GM06990 (cell line): Measurements from ENCODE around the gene KANK4.

ENCODE experiments used
- DNase-seq: peaks from one replicate; pipeline ENCODE4 v3.0.0-alpha.2; 2011; ENCODE audit not compliant: insufficient read length; ENCODE audit errors: extremely low read depth
- H3K27me3 ChIP-seq: replicated peaks from 2 replicates; pipeline ENCODE4 v1.6.0; 2011; ENCODE audit warnings: low read length; ENCODE audit not compliant: control insufficient read depth, insufficient read depth
- H3K36me3 ChIP-seq: 2 replicates; pipeline ENCODE4 v1.5.1; 2011; ENCODE audit warnings: low read length; ENCODE audit not compliant: control insufficient read depth, insufficient read depth
- H3K4me3 ChIP-seq: replicated peaks from 2 replicates; pipeline ENCODE4 v1.5.1; 2011; ENCODE audit warnings: low read depth, mild to moderate bottlenecking, control low read depth, low read length
- TF ChIP-seq, protein P1 (sequence below): IDR thresholded peaks from 2 replicates; pipeline ENCODE4 v1.5.1; 2011; ENCODE audit warnings: low read length, control low read depth, mild to moderate bottlenecking, inconsistent platforms; ENCODE audit not compliant: insufficient read depth, poor library complexity, severe bottlenecking

KANK4 gene

DNA sequence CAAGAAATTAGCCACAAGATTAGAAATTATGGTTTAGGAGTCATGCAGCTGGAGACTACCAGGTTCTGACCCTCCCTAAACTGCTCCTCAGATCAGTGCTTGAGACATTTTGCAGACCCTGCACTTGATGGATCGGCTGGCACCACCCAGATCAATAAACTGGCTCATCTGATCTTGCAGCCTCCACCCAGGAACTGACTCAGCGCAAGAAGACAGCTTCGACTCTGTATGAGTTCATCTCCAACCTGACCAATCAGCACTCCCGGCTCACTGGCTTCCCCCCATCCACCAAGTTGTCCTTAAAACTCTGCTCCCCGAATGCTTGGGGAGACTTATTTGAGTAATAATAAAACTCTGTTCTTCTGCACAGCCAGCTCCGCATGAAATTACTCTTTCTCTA is 84.5 kb downstream of the KANK4 start:
- Histone ChIP-seq H3K27me3 (no peaks in the 10 kb centered on the region), H3K4me3 (no peak overlapping the region), H3K36me3 (no peaks in the 10 kb centered on the region)
- TF ChIP-seq, protein P1, sequence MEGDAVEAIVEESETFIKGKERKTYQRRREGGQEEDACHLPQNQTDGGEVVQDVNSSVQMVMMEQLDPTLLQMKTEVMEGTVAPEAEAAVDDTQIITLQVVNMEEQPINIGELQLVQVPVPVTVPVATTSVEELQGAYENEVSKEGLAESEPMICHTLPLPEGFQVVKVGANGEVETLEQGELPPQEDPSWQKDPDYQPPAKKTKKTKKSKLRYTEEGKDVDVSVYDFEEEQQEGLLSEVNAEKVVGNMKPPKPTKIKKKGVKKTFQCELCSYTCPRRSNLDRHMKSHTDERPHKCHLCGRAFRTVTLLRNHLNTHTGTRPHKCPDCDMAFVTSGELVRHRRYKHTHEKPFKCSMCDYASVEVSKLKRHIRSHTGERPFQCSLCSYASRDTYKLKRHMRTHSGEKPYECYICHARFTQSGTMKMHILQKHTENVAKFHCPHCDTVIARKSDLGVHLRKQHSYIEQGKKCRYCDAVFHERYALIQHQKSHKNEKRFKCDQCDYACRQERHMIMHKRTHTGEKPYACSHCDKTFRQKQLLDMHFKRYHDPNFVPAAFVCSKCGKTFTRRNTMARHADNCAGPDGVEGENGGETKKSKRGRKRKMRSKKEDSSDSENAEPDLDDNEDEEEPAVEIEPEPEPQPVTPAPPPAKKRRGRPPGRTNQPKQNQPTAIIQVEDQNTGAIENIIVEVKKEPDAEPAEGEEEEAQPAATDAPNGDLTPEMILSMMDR = no peak
- DNase-seq = no peak

DNA sequence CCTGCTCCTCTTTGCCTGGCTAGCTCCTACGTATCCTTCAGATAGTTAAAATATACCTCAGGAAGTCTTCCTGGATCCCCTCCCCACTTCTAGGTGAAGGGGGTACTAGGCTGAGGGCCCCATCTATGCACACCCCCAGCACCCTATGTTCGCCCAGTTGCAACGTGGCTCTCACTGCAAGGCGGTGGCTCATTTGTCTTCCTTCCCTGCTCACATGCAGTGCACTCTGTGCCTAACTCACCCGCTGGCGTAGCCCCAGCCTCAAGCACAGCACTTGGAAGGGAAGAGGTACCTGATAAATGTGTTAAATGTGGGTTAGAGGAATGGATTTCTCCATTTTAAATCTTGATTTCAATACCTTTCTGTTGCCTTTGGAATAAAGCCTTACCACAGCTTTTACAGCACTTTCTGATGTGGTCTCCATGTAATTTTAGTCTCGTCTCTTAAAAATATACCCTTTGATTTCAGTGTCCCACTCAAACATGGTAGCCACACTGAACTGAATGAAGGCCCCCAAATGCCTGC is 85.2 kb downstream of the KANK4 start:
- TF ChIP-seq, protein P1 = no peak
- no peak for DNase-seq
- no peak overlapping the region for H3K4me3 ChIP-seq
- no peaks in the 10 kb centered on the region for H3K36me3 ChIP-seq
- no peaks in the 10 kb centered on the region for H3K27me3 ChIP-seq

DNA sequence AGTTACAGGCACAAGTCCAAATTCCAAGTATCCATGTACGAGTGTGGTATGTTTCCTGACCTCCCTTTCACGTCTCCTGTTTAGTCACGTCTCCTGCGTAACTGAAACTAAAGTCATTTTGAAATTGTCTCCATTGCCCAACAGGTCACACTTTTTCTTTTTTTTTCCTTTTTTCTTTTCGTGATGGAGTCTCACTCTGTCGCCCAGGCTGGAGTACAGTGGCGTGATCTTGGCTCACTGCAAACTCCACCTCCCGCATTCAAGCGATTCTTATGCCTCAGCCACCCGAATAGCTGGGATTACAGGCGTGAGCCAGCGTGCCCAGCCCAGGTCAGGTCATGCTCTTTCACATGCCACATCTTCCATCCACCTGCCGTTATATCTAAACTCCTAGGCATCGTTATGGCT is 86.4 kb downstream of the KANK4 start:
- H3K27me3 ChIP-seq = no peaks in the 10 kb centered on the region
- TF ChIP-seq, protein P1 = no peak
- H3K4me3 ChIP-seq = no peak overlapping the region
- H3K36me3 ChIP-seq = no peaks in the 10 kb centered on the region
- DNase-seq = no peak

DNA sequence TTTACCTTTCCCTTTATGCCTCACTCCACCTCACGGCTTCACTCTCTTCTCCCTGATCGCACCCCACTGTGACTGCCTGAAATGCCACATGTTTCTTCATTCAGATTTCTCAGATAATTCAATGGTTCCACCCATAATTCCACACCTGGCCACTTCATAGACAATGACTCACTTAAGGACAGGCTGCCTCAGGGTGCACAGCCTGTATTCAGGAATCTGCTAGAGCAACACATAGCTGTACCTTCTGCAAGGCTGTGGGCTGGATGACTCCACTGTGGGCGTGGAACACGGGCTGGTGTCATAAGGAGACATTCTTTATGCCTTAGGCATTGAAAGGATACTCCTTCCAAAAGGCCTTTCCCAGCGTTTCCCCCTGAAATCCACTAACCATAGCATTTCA is 88.5 kb downstream of the KANK4 start:
- H3K27me3 ChIP-seq = no peaks in the 10 kb centered on the region
- H3K4me3 ChIP-seq = no peak overlapping the region
- TF ChIP-seq, protein P1 = no peak
- no peaks in the 10 kb centered on the region for H3K36me3 ChIP-seq
- DNase-seq = no peak

DNA sequence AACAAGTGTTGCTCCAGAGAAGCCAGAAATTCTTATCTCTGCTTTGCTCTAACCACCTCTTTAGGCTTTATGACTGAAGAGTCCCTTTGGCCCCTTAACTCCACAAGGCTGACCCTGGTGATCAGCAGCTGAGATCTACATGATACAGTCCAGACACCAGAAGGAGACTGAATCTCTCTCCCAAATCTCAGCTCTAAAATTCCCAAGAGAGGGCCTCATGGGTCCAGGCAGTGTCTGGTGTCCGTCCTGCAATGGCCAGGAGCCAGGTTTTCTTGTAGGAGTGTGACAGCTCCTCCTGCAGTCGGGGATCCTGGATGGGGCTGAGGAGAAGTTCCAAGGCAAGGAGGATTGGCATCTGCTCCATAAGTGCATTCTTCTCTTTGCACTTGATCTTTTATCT is 89.3 kb downstream of the KANK4 start:
- no peaks in the 10 kb centered on the region for H3K36me3 ChIP-seq
- TF ChIP-seq, protein P1 = no peak
- DNase-seq = no peak
- H3K4me3 ChIP-seq = no peak overlapping the region
- no peaks in the 10 kb centered on the region for H3K27me3 ChIP-seq

DNA sequence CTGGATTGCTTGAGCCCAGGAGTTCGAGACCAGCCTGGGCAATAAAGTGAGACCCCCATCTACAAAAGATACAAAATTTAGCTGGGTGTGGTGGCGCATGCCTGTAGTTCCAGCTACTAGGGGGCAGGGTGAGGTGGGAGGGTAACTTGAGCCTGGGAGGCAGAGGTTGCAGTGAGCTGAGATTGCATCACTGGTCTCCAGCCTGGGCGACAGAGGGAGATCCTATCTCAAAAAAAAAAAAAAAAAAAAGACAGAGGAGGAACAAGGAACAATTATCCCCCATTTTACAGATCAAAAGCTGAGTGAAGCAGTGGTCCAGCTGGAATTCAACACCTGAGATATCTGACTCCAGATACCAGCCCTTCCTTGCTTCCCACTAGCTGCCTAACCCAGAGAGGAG is 89.8 kb downstream of the KANK4 start:
- Histone ChIP-seq H3K4me3 (no peak overlapping the region), H3K27me3 (no peaks in the 10 kb centered on the region), H3K36me3 (no peaks in the 10 kb centered on the region)
- TF ChIP-seq, protein P1 = no peak
- DNase-seq = no peak
